Measurements from ENCODE around the gene CDC16.
A peak's percentile ranks its signal among the peaks of the same experiment; 100 is the strongest.

Gene CDC16

DNA sequence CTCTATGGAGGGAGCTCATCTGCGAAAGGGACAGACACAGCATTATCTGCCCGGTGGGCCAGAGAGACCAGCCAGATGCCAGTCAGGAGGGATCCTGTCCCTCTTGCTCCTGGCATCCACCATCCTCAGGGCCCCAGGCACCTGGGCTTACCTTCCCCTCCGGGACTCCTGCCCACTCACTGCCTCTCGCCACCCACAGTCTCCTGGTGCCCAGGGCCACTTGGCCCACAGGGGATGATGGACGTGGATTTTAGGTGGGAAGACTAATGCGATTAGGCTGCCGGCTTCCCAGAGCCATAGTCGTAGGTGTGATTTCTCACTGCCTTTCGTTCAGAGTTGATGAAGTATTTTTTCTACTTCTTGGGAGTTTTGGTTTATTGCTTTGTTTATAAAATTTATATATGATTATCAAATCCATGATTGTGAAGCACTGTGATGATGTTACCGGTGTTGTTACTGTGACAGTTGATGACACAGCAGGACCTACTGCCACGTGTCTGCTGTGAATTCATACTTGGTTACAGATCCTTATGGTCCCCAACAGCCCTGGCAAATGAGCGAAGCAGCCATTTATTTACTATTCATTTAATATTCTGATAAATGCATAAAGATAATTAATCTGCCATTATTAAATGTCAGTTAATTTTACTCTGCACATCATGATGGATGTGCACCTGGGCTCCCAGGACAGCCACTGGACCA lies 65.1 kb downstream of the CDC16 start:
- DNase-seq (ENCODE audit: low read depth in 2 of 2): no peak

- no peak for DNase-seq (ENCODE audit: low read depth in 2 of 2)
These were observed 69.1 kb downstream of the CDC16 start for GRCh38 chr13:114303700-114304327.

DNA sequence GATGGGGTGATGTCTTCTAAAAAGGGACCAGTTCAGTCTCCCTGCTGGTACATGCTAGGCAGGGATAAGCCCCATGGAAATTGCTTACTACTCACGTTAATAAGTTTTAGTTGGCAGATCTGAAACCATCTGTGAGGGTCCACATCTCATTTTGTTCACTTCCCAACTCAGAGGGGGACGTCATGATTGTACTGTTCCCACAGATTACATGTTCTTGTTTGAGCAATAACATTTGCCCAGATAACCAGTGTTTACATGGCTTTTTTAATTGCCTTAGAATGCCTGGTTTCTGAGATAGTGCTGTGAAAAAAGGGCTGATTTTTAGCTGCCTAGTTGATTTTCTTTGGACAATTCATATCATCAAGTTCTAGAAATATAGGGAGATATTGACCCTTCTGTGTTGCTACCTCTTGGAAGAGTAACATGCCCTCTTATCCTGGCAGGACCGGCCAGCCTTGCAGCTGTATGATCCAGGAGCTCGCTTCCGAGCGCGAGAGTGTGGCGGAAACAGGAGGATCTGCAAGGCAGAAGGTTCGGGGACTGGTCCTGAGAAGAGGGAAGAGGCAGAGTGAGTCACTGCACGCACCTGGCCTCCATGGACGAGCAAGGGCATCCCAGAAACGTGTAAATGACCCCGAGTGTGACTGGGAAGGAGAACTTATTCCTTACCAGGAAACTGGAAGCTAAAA lies 69.8 kb downstream of the CDC16 start:
- no peak for DNase-seq (ENCODE audit: low read depth in 2 of 2)

DNA sequence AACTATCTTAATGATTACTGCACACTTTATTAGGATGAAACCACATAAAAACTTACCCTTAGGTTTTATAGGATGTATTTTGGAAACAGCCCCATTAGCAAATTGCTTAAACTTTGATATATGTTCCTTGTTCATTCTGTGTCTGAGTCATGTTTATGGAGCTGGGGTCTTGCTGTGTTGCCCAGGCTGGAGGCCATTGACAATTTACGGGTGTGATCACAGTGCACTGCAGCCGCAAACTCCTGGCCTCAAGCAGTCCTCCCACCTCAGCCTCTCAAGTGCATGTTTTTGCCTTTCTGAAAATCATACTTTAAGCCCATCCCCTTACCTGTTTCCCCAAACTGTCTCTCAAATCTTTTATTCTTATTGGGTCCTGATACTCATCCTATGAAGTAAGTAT lies 74.4 kb downstream of the CDC16 start:
- no peak for DNase-seq (ENCODE audit: low read depth in 2 of 2)

GRCh38 chr13:114309806-114310410 lies 75.2 kb downstream of the CDC16 start:
- no peak for DNase-seq (ENCODE audit: low read depth in 2 of 2)

DNA sequence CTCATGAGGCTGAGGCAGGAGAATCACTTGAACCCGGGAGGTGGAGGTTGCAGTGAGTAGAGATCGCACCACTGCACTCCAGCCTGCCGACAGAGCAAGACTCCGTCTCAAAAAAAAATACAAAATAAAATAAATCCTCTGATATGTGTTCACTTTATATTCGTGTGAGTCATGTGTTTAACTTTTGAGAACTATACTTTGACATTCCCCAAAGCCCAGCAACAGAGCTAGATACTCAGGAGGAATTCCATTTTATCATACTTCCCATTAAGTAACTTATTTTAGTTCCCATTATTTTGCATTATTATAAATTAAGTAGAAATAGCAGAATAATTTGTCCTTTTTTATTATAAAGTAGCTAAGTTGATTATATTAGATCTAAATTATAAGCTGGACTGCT lies 76.3 kb downstream of the CDC16 start:
- DNase-seq (ENCODE audit: low read depth in 2 of 2): no peak

GRCh38 chr13:114311387-114311786 lies 76.7 kb downstream of the CDC16 start:
- no peak for DNase-seq (ENCODE audit: low read depth in 2 of 2)

DNA sequence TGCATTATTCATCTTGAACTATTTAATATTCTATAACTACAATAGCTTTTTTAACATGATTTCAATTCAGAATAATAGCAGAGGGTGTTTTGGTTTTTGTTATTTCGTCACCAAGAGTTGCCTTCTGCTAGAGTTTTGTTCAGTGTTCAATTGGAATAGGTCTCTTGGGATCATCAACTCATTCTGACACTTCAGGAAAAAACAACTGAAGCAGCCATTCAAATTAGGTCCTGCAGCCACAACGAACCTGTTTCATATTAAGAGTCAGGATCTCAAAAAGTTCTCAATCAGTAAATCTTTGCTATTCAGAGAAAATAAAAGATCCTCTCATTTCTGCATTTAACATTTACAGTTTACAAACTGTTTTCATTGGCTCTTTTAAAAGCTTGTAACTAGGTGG lies 77.2 kb downstream of the CDC16 start:
- DNase-seq (ENCODE audit: low read depth in 2 of 2): peak in 1 of 2 experiments; percentile 25

DNA sequence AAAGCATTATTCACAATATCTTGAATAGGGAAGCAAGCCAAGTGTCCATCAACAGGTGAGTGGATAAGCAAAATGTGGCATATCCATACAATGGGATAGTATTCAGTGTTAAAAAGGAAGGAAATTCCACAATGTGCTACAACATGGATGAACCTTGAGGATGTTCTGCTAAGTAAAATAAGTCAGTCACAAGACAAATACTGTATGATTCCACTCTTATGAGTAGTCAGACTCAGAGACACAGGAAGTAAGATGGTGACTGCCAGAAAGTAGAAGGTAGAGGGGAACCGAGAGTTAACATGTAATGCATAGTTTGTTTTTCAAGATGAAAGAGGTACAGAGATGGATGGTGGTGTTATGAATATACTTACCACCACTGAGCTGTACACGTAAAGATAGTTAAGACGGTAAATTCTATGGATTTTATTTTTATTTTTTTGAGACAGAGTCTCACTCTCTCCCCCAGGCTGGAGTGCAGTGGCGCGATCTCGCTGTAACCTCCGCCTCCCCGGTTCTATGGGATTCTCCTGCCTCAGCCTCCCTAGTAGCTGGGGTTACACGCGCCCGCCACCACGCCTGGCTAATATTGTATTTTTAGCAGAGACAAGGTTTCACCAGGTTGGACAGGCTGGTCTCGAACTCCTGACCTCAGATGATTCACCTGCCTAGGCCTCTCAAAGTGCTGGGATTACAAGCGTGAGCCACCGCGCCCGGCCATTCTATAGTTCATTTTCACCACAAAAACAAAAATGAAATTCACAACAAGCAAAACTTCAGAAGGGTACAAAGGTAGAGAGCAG lies 78.6 kb downstream of the CDC16 start:
- DNase-seq (ENCODE audit: low read depth in 2 of 2): no peak

DNA sequence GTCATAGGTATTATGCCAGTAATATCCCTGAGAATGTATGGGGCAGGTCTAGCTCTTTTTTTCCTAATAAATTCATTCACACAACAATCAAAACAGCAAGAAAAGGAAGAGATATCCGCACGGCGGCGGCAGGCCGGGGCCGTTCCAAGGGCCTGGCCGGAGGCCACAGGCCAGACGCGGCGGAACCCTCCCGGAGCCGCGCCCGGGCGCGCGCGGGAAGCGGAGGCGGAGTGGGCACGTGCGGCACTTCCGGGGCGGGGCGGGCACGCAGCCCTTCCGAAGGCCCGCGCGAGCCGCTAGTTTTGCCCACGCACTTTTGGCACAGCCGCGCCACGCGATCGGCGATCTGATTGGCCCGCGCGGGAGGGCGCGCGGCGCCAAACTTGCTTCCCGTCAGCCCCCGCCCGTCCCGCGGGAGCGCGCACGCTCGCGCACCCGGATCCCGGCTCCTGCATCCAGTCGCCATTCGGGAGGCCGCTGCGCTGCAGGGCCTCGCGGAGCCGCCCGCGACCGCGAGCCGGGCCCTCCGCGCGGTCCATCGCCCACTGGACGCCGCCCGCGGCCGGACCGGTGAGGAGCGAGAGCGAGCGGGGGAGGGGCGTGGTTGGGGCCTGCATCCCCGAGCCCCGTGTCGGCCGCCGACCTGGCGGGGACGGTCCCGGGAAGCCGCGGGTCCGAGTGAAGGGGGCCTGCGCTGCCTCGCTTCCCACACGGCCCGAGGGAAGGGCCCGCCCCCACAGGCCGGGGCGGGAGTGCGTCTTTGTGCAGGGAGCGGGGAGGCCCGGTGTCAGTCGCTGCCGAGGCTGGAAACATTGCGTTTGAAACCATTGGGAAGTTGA lies 79.6 kb downstream of the CDC16 start, which contains the start of gene CHAMP1:
Gene CHAMP1 (plus strand): TSS at position 430 of the 839 bp plus-strand sequence. CDS start 9,340 bp downstream, outside the sequence.
- DNase-seq (ENCODE audit: low read depth in 2 of 2): peak; percentile 87 to 91

DNA sequence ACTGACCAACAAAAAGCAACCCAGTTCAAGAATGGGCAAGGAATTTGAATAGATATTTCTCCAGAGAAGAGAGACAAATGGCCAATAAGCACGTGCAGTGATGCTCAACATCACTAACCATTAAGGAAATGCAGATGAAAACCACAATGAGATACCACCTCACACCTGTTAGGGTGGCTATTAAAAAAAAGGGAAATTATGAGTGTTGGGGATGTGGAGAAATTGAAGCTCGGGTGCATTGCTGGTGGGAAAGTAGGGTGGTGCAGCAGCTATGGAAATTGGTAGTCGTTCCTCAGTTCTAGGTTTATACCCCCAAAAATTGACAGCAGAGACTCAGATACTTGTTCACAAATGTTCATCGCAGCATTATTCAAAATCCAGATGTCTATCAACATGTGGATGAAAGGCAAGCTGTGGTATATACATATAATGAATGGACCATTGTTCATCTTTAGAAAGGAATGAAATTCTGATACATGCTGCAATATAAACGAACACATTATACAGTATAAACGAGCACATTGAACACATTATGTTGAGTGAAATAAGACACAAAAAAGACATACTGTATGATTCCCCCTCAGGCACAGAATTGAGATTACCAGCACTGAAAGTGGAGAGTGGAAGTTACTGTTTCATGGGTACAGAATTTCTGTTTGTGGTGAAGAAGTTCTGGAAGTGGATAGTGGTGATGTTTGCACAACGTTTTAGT lies 80.5 kb downstream of the CDC16 start:
- no peak for DNase-seq (ENCODE audit: low read depth in 2 of 2)

DNA sequence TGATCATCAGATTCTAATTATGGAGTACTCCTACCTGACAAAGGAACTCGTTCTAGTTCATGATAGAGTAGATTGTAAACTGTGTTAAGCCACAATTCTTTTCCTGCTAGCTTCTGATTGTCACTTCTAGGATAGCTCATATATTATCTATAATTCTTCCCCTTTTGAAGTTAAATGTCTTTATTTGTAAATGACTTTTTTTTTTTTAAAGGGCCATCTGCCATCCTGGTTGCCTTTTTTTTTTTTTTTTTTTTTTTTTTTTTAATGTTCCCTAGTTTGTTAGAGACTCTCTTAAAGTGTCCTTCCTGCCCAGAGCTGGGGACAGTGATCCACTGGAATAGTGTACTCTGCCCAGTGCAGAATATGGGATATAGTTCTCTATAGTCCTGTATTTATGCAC lies 83.9 kb downstream of the CDC16 start:
- DNase-seq (ENCODE audit: low read depth in 2 of 2): no peak

DNA sequence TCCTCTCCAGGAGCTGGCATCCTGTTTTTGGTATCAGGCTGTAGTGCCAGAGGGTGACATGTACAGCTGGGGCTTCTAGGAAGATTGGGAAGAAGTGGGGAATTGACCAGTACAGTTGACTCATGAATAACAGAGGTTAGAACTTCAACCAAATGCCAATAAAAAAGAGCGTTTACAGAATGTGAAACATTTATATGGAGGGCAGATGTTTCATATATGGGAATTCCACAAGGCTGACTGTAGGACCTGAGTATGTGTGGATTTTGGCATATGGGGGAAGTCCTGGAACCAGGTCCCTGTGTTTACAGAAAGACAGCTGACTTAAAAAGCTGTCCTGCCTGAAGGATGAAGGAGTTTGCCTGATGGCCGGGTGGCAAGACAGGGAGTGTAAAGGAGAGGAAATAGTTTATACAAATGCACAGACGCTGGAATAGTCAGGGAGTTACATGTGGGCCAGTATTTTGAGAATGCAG lies 84.8 kb downstream of the CDC16 start:
- DNase-seq (ENCODE audit: low read depth in 2 of 2): peak; percentile 75 to 83

- DNase-seq (ENCODE audit: low read depth in 2 of 2): no peak
These were observed 85.4 kb downstream of the CDC16 start for GRCh38 chr13:114320065-114320464.

DNA sequence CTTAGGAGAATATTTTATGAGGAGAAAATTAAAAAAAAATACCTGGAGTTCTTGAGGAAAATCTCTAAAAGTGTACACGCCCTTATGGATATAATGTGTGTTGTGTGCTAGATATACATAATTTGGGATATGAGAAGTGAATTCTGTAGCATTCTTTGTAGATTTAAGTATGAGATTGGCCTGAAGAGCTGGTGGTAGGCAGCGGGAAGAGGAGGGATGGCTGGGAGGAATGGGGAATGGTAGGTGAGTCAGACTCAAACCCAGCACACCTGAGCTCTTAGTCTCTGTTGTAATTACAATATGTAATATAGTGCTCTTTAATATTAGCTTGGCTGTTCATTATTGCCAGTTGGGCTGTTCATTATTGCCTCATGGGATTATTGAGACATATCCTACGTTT lies 86.6 kb downstream of the CDC16 start:
- no peak for DNase-seq (ENCODE audit: low read depth in 2 of 2)

All from fibroblast of skin of left biceps (primary cell).